Activated CD4-positive, alpha-beta T cell treated with anti-CD3 and anti-CD28 coated beads for 1 hour (primary cell): ENCODE measurements around the gene PPT2.

Experiments
- DNase-seq: peaks from one replicate; pipeline ENCODE4 v3.0.0-alpha.2; 2020

PPT2 gene, protein sequence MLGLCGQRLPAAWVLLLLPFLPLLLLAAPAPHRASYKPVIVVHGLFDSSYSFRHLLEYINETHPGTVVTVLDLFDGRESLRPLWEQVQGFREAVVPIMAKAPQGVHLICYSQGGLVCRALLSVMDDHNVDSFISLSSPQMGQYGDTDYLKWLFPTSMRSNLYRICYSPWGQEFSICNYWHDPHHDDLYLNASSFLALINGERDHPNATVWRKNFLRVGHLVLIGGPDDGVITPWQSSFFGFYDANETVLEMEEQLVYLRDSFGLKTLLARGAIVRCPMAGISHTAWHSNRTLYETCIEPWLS

DNA sequence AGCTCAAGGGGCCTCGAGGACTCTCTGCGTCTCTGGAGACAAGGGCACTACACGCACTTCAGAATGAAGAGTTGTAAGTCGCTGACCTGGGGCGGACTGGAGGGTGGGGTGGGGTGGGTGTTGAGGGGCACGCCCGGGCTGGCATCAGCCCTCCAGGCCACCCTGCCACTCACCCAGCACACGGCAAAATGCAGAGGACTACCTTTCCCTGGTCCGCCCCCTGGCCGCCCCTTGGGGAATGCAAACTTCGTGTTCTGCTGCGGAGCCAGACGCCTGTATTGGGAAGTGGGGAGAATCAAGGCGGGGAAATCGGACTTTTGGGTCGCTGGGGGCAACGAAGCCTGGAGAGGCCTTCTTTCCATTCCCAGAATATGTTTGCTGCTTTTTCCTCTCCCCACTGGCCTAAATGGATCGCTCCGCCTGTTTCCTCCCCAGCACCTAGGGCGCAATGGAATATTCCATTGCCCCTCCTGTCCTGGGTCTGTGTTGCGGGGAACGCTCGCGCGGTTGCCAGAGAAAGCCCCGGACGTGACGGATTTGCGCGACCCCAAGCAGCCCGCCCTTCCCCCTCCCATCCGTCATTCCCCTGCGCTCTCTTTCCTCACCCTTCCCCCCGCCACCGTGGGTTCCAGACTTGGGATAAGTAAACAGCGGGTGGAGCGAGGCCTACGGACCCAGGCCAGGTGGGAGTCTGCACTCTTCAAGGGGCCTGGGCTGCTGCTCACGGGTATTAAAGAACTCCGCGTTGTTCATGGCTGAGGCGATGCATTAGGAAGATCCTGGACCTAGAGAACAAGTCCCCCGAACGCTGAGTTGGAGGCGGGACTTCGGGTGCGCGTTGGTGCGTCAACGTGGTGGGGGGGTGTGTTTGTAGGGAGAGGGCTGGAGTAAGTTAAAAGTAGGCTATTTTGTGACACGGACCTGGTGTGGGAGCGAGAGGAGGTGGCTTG lies at the start of gene PPT2:
Gene PPT2 (plus strand): TSS at position 578 of the 950 bp plus-strand sequence. CDS start 454 bp downstream, outside the sequence.
- DNase-seq, result peak; percentile 55

DNA sequence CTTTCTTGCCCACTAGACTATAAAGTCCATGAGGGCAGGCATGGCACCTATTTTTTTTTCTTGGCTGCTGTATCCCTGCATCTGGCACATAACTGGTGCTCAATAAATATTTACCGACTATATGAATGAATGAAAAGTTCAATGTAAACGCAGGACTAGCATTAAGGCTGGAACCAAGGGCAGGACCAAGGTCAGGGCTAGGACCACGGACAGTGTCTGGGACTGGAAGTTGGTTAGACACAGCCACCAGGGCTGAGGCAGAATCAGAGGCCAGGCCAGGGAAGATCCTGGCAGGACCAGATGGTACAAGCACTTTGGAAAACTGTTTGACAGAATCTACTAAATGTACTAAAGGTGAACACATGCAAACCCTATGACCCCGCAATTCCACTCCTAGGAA lies 48.5 kb upstream of the PPT2 start:
- DNase-seq, result no peak

- no peak for DNase-seq
These were observed 46.5 kb upstream of the PPT2 start for GRCh38 chr6:32107406-32107805.

GRCh38 chr6:32108094-32108627 lies 45.8 kb upstream of the PPT2 start:
- DNase-seq, result no peak

- DNase-seq, result no peak
These were observed 45.2 kb upstream of the PPT2 start for GRCh38 chr6:32108727-32109113.

DNA sequence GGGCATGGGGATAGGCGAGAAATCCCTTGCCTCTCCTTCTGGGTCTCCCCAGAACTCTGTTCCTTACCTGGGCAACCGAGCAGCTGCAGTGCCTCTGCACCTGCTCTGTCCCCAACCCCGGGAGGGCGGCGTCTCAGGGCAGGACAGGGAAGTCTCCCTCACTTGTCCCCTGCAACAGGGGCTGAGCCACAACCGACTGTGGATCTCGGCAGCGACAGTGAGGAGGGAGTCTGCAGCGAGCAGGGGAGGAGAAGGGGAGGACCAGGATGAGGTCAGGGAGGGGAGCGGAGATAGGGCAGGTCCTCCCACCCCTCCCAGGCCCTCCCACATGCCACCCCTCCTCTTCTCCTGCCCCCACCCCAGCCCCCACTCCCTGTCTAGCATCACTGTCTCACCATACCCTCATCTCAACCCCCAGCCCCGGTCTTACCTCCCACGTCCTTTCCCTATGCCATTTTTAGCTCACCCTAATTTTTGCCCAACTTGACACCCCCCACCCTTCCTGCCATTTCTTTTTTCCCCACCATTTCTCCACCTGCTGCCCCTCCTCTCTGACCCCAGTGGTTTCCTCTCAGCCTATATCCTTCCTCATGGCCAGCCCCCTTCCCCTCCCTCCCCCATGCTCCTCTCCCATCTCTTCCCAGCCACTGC lies 44.7 kb upstream of the PPT2 start, which contains the start of gene TNXB:
Gene TNXB (minus strand): TSS at position 225 of the 651 bp plus-strand sequence. CDS start 11,140 bp downstream, outside the sequence.
- no peak for DNase-seq

GRCh38 chr6:32109765-32110160 lies 44.2 kb upstream of the PPT2 start:
- no peak for DNase-seq

DNA sequence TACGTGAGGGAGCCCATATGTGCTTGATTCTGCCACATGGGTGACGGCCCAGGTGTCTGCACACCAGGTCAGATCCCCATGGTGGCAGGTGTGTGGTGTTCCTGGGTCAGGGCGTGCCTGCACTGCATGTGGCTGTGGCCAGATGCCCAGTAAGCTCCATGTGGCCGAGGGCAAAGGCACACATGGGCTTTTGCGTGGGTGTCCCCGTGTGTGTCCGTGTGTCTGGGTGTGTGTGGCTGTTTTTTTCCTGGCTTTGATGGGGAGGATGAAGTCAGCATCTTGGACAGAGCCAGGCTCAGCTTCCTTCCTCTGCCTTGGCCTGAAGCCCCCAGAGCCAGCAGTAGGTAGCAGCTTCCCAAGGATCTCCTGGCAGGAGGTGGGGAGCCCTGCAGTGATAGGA lies 43.3 kb upstream of the PPT2 start:
- DNase-seq, result no peak

DNA sequence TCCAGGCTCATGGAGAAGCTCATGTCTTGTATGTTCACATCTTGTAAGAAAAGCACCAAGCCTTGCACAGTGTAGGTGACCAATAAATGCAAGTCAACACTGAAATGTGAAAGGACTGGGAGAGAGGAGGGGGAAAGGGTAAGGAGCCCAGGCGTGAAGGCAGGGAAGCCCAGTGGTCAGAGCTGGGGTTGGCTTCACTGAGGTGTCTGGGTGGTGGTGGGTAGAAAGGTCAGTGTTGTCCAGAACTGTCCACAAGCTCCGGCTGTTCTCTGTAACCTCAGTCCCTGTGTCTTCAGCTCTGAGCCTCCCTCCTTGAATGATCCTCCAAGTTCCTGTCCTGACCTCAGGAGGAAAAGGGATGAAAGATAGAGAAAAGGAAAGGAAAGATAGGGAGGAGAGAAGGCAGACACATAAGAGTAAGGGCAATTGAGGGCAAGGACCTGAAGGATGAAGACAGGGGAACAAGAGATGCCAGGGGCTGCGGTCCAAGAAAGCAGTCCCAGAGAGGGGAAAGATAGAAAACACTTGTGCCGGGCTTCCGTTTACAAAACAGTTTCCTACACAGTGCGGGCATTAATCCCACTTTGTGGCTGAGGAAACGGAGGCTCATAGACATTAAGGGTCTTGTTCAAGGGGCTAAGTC lies 42.4 kb upstream of the PPT2 start:
- no peak for DNase-seq

DNA sequence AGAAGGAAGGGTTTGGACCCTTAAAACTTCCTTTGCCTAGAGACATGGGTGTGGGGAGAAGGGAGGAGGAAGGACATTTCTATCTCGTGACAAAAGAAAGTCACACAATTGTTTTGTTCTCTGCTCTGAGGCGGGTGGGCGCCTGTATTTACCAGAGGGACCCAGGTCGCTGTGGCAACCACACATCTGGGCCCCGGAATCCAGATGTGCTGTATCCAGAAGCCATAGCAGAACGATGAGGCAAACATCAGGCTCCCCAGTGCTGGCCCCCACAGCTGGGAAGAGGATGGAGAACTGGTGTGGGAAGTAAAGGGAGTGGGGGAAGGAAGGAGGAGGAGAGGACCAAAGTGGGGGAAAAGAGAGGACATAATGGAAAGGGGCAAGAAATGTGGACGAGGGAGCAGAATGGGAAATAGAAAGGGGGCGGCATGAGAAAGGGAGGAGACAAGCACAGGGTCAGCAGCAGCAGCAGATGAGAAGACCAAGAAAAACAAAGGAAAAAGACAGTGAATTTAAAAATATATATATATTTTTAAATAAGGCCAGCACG lies 41.4 kb upstream of the PPT2 start:
- DNase-seq, result no peak

DNA sequence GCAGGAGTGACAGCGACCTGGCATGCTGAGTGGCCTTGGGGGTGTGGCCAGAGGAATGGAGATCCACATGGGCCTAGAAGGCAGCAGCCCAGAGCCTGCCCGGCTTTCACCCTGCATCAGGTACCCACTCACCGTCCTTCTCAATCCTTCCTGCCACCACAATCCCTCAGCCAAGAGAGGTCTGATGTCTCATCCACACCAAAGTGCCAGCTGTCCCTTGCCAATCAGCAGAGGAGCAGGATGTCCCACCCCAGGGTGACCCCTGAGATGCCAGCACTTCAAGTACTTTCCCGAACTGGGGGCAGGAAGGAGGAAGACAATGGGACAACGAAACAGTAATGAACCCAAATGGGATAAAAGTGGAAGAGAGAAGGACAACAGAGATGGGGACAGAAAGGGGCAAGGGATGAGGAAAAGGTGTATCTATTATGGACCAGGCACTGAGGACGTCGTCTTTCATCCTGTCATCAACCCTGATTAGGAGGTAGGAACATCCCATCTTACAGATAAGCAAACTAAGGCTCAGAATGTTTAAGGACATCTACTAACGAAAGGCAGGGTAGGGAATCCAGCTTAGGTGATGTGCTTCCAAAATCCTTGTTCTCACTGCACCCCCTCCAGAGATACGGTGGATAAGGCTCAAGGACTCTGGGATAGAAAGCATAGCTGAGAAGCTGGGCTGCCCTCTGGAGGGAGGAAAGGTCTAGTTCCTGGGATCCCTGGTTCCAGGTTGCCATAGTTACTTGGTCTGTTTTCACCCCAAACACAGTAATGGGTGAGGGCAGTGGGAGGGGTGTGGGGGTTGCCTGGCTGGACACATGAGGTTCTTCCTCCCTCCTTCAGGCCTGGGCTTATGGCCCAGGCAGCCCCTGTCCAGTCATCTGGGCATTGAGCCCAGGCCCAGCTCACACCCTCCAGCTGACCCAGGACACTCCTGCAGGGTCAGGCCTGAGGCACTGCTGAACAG lies 40.3 kb upstream of the PPT2 start:
- no peak for DNase-seq

- DNase-seq, result no peak
These were observed 39.1 kb upstream of the PPT2 start for GRCh38 chr6:32114796-32115195.

DNA sequence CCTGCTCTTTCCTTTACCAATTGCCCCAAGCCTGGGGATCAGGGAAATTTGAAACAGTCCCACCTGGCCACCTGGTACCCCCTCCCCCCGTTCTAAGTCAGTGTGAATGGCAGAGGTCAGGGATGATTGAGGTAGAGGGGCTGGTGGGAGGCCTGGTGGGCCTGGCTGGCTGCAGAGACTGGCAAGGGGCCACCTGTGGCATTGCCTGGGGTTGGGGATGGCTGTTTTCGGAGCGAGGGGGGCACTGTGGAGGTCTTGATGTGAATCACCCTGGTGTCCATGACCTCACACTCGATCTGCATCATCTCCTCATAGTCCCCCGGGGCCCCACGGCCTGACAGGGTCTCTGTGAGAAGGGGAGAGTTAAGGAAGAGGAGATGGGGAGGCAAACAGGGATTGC lies 38.3 kb upstream of the PPT2 start:
- no peak for DNase-seq

DNA sequence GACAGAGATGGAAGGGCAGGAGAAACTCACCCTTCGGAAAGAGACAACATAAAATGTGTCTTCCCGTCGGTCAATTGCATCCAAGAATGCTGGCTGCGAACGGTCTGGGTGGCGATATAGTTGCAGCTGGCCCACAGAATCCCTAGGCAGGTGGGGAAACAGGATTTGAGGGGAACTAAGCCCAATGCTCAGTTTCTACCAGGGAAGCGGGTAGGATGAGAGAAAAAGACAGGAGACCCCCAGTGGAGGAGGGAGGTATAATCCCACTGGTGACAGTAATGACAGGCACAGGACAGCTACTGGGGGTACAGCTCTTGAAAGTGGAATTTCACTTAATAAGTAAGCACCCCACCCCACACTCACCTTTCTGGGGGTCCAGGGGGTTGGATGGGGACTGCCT lies 37.3 kb upstream of the PPT2 start:
- DNase-seq, result no peak

DNA sequence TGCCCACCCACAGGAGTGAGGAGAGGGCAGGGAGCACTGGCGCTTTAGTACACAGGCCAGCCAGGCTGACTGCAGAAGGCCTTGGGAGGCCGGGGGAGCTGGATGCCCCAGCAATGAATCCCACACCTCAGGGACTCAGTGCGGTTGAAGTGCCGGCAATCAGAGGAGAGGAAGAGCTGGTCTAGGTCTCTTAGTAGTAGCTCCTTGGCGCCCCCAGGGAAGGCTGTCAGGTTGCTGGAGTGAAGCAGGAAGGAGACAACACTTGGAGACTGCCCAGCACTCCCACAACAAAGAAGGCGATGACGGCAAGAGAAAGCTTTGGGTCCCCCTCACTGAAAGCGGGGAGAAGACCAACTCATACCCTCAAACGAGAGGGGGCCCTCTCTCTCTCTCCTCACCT lies 36.5 kb upstream of the PPT2 start:
- no peak for DNase-seq

- peak; percentile 56 for DNase-seq
These were observed 34.9 kb upstream of the PPT2 start for GRCh38 chr6:32118782-32119628.

GRCh38 chr6:32120573-32121059 lies 33.3 kb upstream of the PPT2 start:
- no peak for DNase-seq

GRCh38 chr6:32123681-32124080 lies 30.3 kb upstream of the PPT2 start:
- no peak for DNase-seq

DNA sequence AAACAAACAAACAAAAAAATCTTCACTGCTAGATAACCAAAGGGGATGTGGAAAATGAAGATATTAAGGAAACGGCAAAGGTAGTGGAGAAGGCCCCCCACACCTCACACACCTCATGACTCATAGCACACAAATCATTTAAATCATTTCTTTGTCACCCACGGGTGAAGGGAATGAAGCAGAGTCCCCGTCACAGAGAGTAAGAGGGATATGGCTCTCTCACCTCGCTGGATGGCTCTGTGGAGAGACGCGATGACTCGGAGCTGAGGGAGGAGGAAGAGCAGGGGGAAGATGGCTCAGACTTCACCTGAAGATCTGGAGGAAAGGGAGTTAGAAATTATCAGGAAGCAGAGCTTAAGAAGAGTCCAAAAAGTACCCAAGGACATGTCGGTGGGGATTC lies 27.1 kb upstream of the PPT2 start:
- DNase-seq, result no peak

GRCh38 chr6:32127409-32127716 lies 26.6 kb upstream of the PPT2 start:
- no peak for DNase-seq
